ENCODE measurements around the gene MBP.

The MBP gene

GRCh38 chr18:77129150-77129551 is 3.4 kb downstream of the MBP start:
- no peaks in the 10 kb centered on the region for H3K36me3 ChIP-seq (ENCODE audit: control insufficient read depth, insufficient read depth, low read length)
- peaks cover 31% of the 10 kb centered on the region for H3K4me1 ChIP-seq (ENCODE audit: control insufficient read depth, insufficient read depth, low read length)
- no peaks in the 10 kb centered on the region for H3K9me3 ChIP-seq (ENCODE audit: control insufficient read depth, low read length)
- no peak overlapping the region for H3K9ac ChIP-seq (ENCODE audit: low read length)
- H3K4me3 ChIP-seq (ENCODE audit: low read length): no peak overlapping the region
- no peaks in the 10 kb centered on the region for H3K27me3 ChIP-seq (ENCODE audit: control insufficient read depth, insufficient read depth, low read length)

GRCh38 chr18:77127769-77128671 is 4.6 kb downstream of the MBP start:
- Histone ChIP-seq H3K36me3 (ENCODE audit: control insufficient read depth, insufficient read depth, low read length) (no peaks in the 10 kb centered on the region), H3K4me3 (ENCODE audit: low read length) (peak overlapping the region; percentile 22), H3K4me1 (ENCODE audit: control insufficient read depth, insufficient read depth, low read length) (peaks cover 29% of the 10 kb centered on the region), H3K9me3 (ENCODE audit: control insufficient read depth, low read length) (no peaks in the 10 kb centered on the region), H3K27me3 (ENCODE audit: control insufficient read depth, insufficient read depth, low read length) (no peaks in the 10 kb centered on the region), H3K9ac (ENCODE audit: low read length) (peak overlapping the region; percentile 31)

- no peaks in the 10 kb centered on the region for H3K27me3 ChIP-seq (ENCODE audit: control insufficient read depth, insufficient read depth, low read length)
- H3K4me1 ChIP-seq (ENCODE audit: control insufficient read depth, insufficient read depth, low read length): peaks cover 21% of the 10 kb centered on the region
- H3K9ac ChIP-seq (ENCODE audit: low read length): no peak overlapping the region
- no peaks in the 10 kb centered on the region for H3K9me3 ChIP-seq (ENCODE audit: control insufficient read depth, low read length)
- H3K4me3 ChIP-seq (ENCODE audit: low read length): no peak overlapping the region
- no peaks in the 10 kb centered on the region for H3K36me3 ChIP-seq (ENCODE audit: control insufficient read depth, insufficient read depth, low read length)
Observed at GRCh38 chr18:77124452-77124922, 8.1 kb downstream of the MBP start.

- peaks cover 24% of the 10 kb centered on the region for H3K4me1 ChIP-seq (ENCODE audit: control insufficient read depth, insufficient read depth, low read length)
- H3K36me3 ChIP-seq (ENCODE audit: control insufficient read depth, insufficient read depth, low read length): no peaks in the 10 kb centered on the region
- peak overlapping the region; percentile 18 for H3K9ac ChIP-seq (ENCODE audit: low read length)
- H3K27me3 ChIP-seq (ENCODE audit: control insufficient read depth, insufficient read depth, low read length): no peaks in the 10 kb centered on the region
- no peak overlapping the region for H3K4me3 ChIP-seq (ENCODE audit: low read length)
- H3K9me3 ChIP-seq (ENCODE audit: control insufficient read depth, low read length): no peaks in the 10 kb centered on the region
Observed at GRCh38 chr18:77123320-77124231, 9.0 kb downstream of the MBP start.

- H3K9ac ChIP-seq (ENCODE audit: low read length): no peak overlapping the region
- no peaks in the 10 kb centered on the region for H3K27me3 ChIP-seq (ENCODE audit: control insufficient read depth, insufficient read depth, low read length)
- H3K9me3 ChIP-seq (ENCODE audit: control insufficient read depth, low read length): no peaks in the 10 kb centered on the region
- peaks cover 10% of the 10 kb centered on the region for H3K4me1 ChIP-seq (ENCODE audit: control insufficient read depth, insufficient read depth, low read length)
- H3K36me3 ChIP-seq (ENCODE audit: control insufficient read depth, insufficient read depth, low read length): no peaks in the 10 kb centered on the region
- no peak overlapping the region for H3K4me3 ChIP-seq (ENCODE audit: low read length)
Observed at GRCh38 chr18:77121523-77121922, 11.1 kb downstream of the MBP start.

- no peak overlapping the region for H3K4me3 ChIP-seq (ENCODE audit: low read length)
- H3K36me3 ChIP-seq (ENCODE audit: control insufficient read depth, insufficient read depth, low read length): no peaks in the 10 kb centered on the region
- H3K27me3 ChIP-seq (ENCODE audit: control insufficient read depth, insufficient read depth, low read length): no peaks in the 10 kb centered on the region
- H3K4me1 ChIP-seq (ENCODE audit: control insufficient read depth, insufficient read depth, low read length): peaks cover 23% of the 10 kb centered on the region
- H3K9ac ChIP-seq (ENCODE audit: low read length): no peak overlapping the region
- no peaks in the 10 kb centered on the region for H3K9me3 ChIP-seq (ENCODE audit: control insufficient read depth, low read length)
Observed at GRCh38 chr18:77119851-77120491, 12.6 kb downstream of the MBP start.

- H3K27me3 ChIP-seq (ENCODE audit: control insufficient read depth, insufficient read depth, low read length): no peaks in the 10 kb centered on the region
- H3K4me1 ChIP-seq (ENCODE audit: control insufficient read depth, insufficient read depth, low read length): peaks cover 30% of the 10 kb centered on the region
- no peak overlapping the region for H3K4me3 ChIP-seq (ENCODE audit: low read length)
- H3K9me3 ChIP-seq (ENCODE audit: control insufficient read depth, low read length): no peaks in the 10 kb centered on the region
- no peaks in the 10 kb centered on the region for H3K36me3 ChIP-seq (ENCODE audit: control insufficient read depth, insufficient read depth, low read length)
- no peak overlapping the region for H3K9ac ChIP-seq (ENCODE audit: low read length)
Observed at GRCh38 chr18:77119101-77119850, 13.3 kb downstream of the MBP start.

GRCh38 chr18:77118256-77119090 is 14.1 kb downstream of the MBP start:
- Histone ChIP-seq H3K4me1 (ENCODE audit: control insufficient read depth, insufficient read depth, low read length) (peaks cover 33% of the 10 kb centered on the region), H3K36me3 (ENCODE audit: control insufficient read depth, insufficient read depth, low read length) (no peaks in the 10 kb centered on the region), H3K9ac (ENCODE audit: low read length) (no peak overlapping the region)

GRCh38 chr18:77116201-77117080 is 16.1 kb downstream of the MBP start:
- Histone ChIP-seq H3K27me3 (ENCODE audit: control insufficient read depth, insufficient read depth, low read length) (no peaks in the 10 kb centered on the region), H3K9ac (ENCODE audit: low read length) (no peak overlapping the region), H3K4me1 (ENCODE audit: control insufficient read depth, insufficient read depth, low read length) (peaks cover 38% of the 10 kb centered on the region)

More at GRCh38 chr18:77118256-77119090, 14.1 kb downstream of the MBP start:
- Histone ChIP-seq H3K4me3 (ENCODE audit: low read length) (no peak overlapping the region), H3K27me3 (ENCODE audit: control insufficient read depth, insufficient read depth, low read length) (no peaks in the 10 kb centered on the region), H3K9me3 (ENCODE audit: control insufficient read depth, low read length) (no peaks in the 10 kb centered on the region)

More at GRCh38 chr18:77116201-77117080, 16.1 kb downstream of the MBP start:
- H3K9me3 ChIP-seq (ENCODE audit: control insufficient read depth, low read length): no peaks in the 10 kb centered on the region
- H3K4me3 ChIP-seq (ENCODE audit: low read length): no peak overlapping the region
- H3K36me3 ChIP-seq (ENCODE audit: control insufficient read depth, insufficient read depth, low read length): no peaks in the 10 kb centered on the region

All from mucosa of stomach (tissue), 1 donor.